Smooth muscle cell (in vitro differentiated cells): Measurements from ENCODE around the gene DIAPH3. TPM values are rescaled to one million over a fixed set of nuclear protein-coding genes. Genes with fewer than 3 reads are reported as not detected.

Experiments
- DNase-seq: peaks from one replicate; lab custom pipeline; 2025; ENCODE audit not compliant: unreplicated experiment; lab: John Stamatoyannopoulos, UW
- H2AFZ ChIP-seq: fragments of 200-600 bp; sonication (generic); 2 replicates; pipeline ENCODE4 v1.6.0; 2016; ENCODE audit warnings: antibody characterized with exemption, low read depth, mild to moderate bottlenecking
- H3F3A ChIP-seq: fragments of 200-600 bp; sonication (generic); 2 replicates; pipeline ENCODE4 v1.6.0; 2017; ENCODE audit warnings: antibody characterized with exemption, low read depth
- H3K27ac ChIP-seq: fragments of 200-600 bp; sonication (generic); 2 replicates; pipeline ENCODE4 v1.5.1; 2016; ENCODE audit warnings: low read depth, mild to moderate bottlenecking
- H3K27me3 ChIP-seq: fragments of 200-600 bp; sonication (generic); 2 replicates; pipeline ENCODE4 v1.6.1; 2016; ENCODE audit warnings: low read depth, mild to moderate bottlenecking
- H3K36me3 ChIP-seq: fragments of 200-600 bp; sonication (generic); 2 replicates; pipeline ENCODE4 v1.5.1; 2016; ENCODE audit warnings: low read depth
- H3K4me1 ChIP-seq: fragments of 200-600 bp; sonication (generic); 2 replicates; pipeline ENCODE4 v1.5.1; 2016; ENCODE audit warnings: low read depth
- H3K4me2 ChIP-seq: fragments of 200-600 bp; sonication (generic); 2 replicates; pipeline ENCODE4 v1.6.0; 2016; ENCODE audit warnings: mild to moderate bottlenecking
- H3K4me3 ChIP-seq: fragments of 200-600 bp; sonication (generic); 2 replicates; pipeline ENCODE4 v1.5.1; 2016; ENCODE audit warnings: mild to moderate bottlenecking
- H3K79me2 ChIP-seq: fragments of 200-600 bp; sonication (generic); 2 replicates; pipeline ENCODE4 v1.6.0; 2016; ENCODE audit warnings: low read depth, mild to moderate bottlenecking
- H3K9ac ChIP-seq: fragments of 200-600 bp; sonication (generic); 2 replicates; pipeline ENCODE4 v1.6.0; 2016; ENCODE audit warnings: low read depth
- H3K9me3 ChIP-seq: fragments of 200-600 bp; sonication (generic); replicated peaks from 2 replicates; pipeline ENCODE4 v1.5.1; 2016; ENCODE audit warnings: low read depth
- H4K20me1 ChIP-seq: fragments of 200-600 bp; sonication (generic); 2 replicates; pipeline ENCODE4 v1.6.0; 2016; ENCODE audit warnings: low read depth
- WGBS: methylation state at CpG from one replicate; pipeline ENCODE4 v1.1.7; 2016; ENCODE audit warnings: low lambda C conversion rate; 5-methylcytosine and 5-hydroxymethylcytosine counted together
- polyA plus RNA-seq: library from polyadenylated mRNA; unstranded; fragments of >200 nt; fragmentation: Nextera tagmentation; extraction: Ambion mirVana; gene quantifications from 2 replicates; pipeline ENCODE4 v1.2.1, GENCODE V29; 2016
- total RNA-seq: library from RNA; depleted of rRNA; stranded (reverse); fragments of >200 nt; gene quantifications from 2 replicates; pipeline ENCODE4 v1.2.3, GENCODE V29; 2014
- TF ChIP-seq, protein P1 (sequence below): fragments of 200-600 bp; sonication (generic); IDR thresholded peaks from 2 replicates; pipeline ENCODE4 v1.5.1; 2017; ENCODE audit warnings: borderline replicate concordance, mild to moderate bottlenecking, antibody characterized with exemption; ENCODE audit not compliant: insufficient read depth, poor library complexity, severe bottlenecking

DIAPH3 gene
- total and polyA plus RNA-seq, 2 experiments from 2014 or later: 6.8 to 9.5 TPM

DNA sequence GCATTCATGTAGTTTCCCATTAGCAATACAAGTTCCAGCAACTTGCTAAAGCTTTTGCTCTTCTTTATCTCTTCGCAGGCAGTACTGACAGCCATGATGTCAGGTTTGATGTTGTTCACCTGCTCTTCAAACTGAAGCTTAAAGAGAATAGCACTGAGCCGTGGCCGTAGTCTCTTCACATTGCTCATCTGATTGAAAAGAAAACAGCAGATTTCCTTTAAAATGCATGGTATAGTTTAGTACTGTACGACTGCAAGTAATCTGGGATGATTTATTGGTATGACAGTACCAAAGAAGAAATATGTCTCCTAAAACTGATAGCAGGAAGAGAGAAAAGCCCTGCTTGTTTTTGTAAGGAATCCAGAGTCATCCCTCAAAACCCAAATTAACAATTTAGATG lies 284.4 kb downstream of the DIAPH3 start:
- Histone ChIP-seq H3K4me1 (peaks cover 5% of the 10 kb centered on the region), H4K20me1 (no peaks in the 10 kb centered on the region), H3K9me3 (no peaks in the 10 kb centered on the region), H3K4me2 (no peak overlapping the region), H3K27ac (no peak overlapping the region), H3K27me3 (no peaks in the 10 kb centered on the region), H3K79me2 (no peaks in the 10 kb centered on the region), H3K4me3 (no peak overlapping the region), H3K36me3 (no peaks in the 10 kb centered on the region), H3F3A (no peaks in the 10 kb centered on the region), H2AFZ (no peak overlapping the region), H3K9ac (no peak overlapping the region)
- 51% methylated on average over 4 of the region's 4 CpGs for WGBS
- DNase-seq: no peak
- TF ChIP-seq, protein P1, sequence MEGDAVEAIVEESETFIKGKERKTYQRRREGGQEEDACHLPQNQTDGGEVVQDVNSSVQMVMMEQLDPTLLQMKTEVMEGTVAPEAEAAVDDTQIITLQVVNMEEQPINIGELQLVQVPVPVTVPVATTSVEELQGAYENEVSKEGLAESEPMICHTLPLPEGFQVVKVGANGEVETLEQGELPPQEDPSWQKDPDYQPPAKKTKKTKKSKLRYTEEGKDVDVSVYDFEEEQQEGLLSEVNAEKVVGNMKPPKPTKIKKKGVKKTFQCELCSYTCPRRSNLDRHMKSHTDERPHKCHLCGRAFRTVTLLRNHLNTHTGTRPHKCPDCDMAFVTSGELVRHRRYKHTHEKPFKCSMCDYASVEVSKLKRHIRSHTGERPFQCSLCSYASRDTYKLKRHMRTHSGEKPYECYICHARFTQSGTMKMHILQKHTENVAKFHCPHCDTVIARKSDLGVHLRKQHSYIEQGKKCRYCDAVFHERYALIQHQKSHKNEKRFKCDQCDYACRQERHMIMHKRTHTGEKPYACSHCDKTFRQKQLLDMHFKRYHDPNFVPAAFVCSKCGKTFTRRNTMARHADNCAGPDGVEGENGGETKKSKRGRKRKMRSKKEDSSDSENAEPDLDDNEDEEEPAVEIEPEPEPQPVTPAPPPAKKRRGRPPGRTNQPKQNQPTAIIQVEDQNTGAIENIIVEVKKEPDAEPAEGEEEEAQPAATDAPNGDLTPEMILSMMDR: no peak

DNA sequence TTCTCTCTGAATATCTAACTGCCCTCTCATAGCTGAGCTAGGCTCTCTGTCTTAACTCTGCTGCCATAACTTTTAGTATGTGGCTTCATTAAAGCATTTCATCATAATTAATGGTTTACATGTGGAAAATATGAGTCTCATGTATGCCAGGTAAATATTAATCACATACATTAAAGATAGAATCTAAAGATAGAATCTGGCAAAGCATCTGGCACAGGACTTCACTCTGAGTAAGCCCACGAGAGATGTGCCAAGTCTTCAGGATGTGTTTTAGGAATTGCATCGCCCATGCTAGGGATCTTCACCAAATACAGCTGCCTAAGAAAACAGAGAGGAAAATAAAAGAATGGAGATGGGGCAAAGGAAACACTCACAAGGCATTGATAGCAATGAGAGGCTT lies 285.8 kb downstream of the DIAPH3 start:
- H3K36me3 ChIP-seq: no peaks in the 10 kb centered on the region
- no peaks in the 10 kb centered on the region for H3K79me2 ChIP-seq
- 95% methylated on average over 2 of the region's 2 CpGs for WGBS
- H3K9me3 ChIP-seq: no peaks in the 10 kb centered on the region
- H3K9ac ChIP-seq: no peak overlapping the region
- H3K4me3 ChIP-seq: no peak overlapping the region
- H3K4me2 ChIP-seq: no peak overlapping the region
- no peak overlapping the region for H3K27ac ChIP-seq
- no peaks in the 10 kb centered on the region for H3K27me3 ChIP-seq
- no peaks in the 10 kb centered on the region for H4K20me1 ChIP-seq
- H3F3A ChIP-seq: no peaks in the 10 kb centered on the region
- no peak overlapping the region for H2AFZ ChIP-seq
- TF ChIP-seq, protein P1: no peak
- no peak for DNase-seq
- peaks cover 5% of the 10 kb centered on the region for H3K4me1 ChIP-seq

DNA sequence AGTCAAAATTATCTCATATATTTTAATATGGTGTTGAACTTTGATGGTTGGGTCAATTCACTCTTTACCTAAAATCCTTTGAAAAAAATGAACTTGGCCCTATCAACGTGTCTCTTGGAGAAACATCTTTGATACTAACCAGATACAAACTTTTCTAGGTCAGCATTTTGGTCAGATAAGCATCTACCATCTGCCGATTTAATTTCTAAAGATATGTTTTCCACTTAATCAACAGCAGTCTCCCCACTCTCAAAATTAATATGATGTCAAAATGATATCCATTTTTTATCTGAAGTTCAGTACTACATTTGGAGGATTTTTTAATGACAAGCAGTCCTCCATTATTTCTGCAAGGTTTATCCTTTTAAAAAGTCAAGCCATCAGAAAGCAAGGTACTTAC lies 288.8 kb downstream of the DIAPH3 start:
- TF ChIP-seq, protein P1: no peak
- Histone ChIP-seq H3K79me2 (no peaks in the 10 kb centered on the region), H3K4me2 (no peak overlapping the region), H2AFZ (no peak overlapping the region), H3K4me3 (no peak overlapping the region), H3K9me3 (no peaks in the 10 kb centered on the region), H3K27ac (no peak overlapping the region), H3F3A (no peaks in the 10 kb centered on the region), H3K36me3 (no peaks in the 10 kb centered on the region), H3K4me1 (peaks cover 5% of the 10 kb centered on the region), H4K20me1 (no peaks in the 10 kb centered on the region), H3K27me3 (no peaks in the 10 kb centered on the region), H3K9ac (no peak overlapping the region)
- DNase-seq: no peak
- WGBS: 97% methylated on average over 2 of the region's 2 CpGs

DNA sequence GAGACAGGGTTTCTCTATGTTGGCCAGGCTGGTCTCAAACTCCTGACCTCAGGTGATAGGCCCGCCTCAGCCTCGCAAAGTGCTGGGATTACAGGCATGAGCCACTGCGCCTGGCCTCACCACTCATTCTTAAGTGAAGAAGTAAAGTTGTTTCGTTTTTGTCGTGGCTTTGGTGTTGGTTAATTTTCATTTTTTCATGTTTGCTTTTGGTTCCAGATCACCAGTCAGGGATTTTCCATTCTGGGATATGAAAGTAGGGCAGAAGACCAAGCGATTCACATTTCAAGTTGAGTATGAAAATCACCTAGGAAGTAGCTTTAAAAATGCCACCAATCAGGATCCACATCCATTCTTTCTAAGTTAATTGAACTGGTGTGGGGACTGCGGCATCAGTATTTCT lies 289.9 kb downstream of the DIAPH3 start:
- Histone ChIP-seq H3F3A (no peaks in the 10 kb centered on the region), H3K9ac (no peak overlapping the region), H2AFZ (no peak overlapping the region), H3K4me1 (no peaks in the 10 kb centered on the region), H3K36me3 (no peaks in the 10 kb centered on the region), H3K9me3 (no peaks in the 10 kb centered on the region), H3K79me2 (no peaks in the 10 kb centered on the region), H3K27ac (no peak overlapping the region), H3K4me2 (no peak overlapping the region), H3K4me3 (no peak overlapping the region), H4K20me1 (no peaks in the 10 kb centered on the region), H3K27me3 (no peaks in the 10 kb centered on the region)
- 97% methylated on average over 7 of the region's 7 CpGs for WGBS
- no peak for DNase-seq
- TF ChIP-seq, protein P1: no peak
